ENCODE measurements around the gene TBCCD1. TPM values are rescaled to one million over a fixed set of nuclear protein-coding genes. Genes with fewer than 3 reads are reported as not detected.
"Not testable (repeated sequence)": the region's sequence is repeated elsewhere in the genome, so short reads cannot be mapped to it uniquely, and the experiment has no call there.

TBCCD1 gene
- total RNA-seq, 1 donor from 2014 or later: 16.4 TPM

GRCh38 chr3:186506857-186507256 lies 60.3 kb downstream of the TBCCD1 start:
- DNase-seq (ENCODE audit: extremely low spot score, unreplicated experiment): no peak
- Mint-ChIP-seq H3K9me3 (ENCODE audit: unreplicated experiment) (peaks cover 4% of the 10 kb centered on the region), H3K27me3 (ENCODE audit: unreplicated experiment) (peaks cover 46% of the 10 kb centered on the region), H3K4me3 (ENCODE audit: unreplicated experiment) (no peak overlapping the region), H3K27ac (ENCODE audit: unreplicated experiment) (no peak overlapping the region), H3K36me3 (ENCODE audit: unreplicated experiment) (no peaks in the 10 kb centered on the region), H3K4me1 (ENCODE audit: unreplicated experiment) (no peaks in the 10 kb centered on the region)
- no peak for TF ChIP-seq CTCF (IDR thresholded peaks at IDR 0.05)

DNA sequence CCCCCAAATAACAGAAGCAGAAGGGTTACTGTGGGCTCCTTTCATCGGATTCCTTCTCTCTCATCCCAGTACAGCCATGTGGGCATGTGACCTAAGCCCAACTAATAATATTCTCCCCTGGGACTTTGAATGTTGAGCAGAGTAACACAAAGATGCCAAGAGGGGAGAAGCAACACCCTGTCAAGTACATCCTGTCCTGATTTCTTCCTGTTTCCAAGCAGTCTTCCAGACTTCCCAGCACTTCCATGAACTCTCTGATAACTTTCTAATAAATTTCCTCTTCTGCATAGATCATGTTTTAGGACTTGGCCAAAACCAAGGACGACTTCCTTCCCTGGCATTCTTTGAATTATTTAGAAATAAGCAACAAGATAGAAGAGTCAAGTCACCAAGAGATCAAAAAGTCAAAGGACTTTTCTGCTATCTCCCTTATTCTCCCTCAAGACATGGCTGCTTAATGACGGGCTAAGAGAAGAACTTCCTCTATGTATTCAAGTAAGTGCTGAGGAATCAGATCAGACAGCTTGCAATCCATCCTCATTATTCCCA lies 60.9 kb downstream of the TBCCD1 start:
- Mint-ChIP-seq H3K9me3 (ENCODE audit: unreplicated experiment) (peaks cover 4% of the 10 kb centered on the region), H3K27ac (ENCODE audit: unreplicated experiment) (no peak overlapping the region), H3K36me3 (ENCODE audit: unreplicated experiment) (no peaks in the 10 kb centered on the region), H3K27me3 (ENCODE audit: unreplicated experiment) (peaks cover 40% of the 10 kb centered on the region), H3K4me1 (ENCODE audit: unreplicated experiment) (no peaks in the 10 kb centered on the region), H3K4me3 (ENCODE audit: unreplicated experiment) (no peak overlapping the region)
- DNase-seq (ENCODE audit: extremely low spot score, unreplicated experiment): no peak
- TF ChIP-seq CTCF (IDR thresholded peaks at IDR 0.05): no peak

DNA sequence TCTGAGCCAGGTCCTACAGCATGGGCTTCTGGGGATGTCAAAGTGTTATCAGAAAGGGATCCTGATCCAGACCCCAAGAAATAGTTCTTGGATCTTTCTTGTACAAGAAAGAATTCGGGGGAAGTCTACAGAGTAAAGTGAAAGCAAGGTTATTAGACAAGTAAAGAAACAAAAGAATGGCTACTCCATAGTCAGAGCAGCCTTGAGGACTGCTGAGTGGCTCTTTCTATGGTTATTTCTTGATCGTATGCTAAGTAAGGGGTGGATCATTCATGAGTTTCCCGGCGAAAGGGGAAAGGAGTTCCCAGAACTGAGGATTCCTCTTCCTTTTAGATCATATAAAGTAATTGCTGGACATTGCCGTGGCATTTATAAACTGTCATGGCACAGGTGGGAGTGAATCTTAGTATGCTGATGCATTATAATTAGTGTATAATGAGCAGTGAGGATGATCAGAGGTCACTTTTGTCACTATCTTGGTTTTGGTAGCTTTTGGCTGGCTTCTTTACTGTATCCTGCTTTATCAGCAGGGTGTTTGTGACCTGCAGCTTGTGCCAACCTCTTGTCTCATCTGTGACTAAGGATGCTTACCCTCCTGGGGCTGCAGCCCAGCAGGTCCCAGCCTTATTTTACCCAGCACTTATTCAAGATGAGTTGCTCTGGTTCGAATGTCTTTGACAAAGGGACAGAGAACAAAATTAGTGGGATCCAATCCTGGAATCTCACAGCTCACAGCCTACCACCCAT lies 64.0 kb downstream of the TBCCD1 start:
- peak; percentile 10 for DNase-seq (ENCODE audit: extremely low spot score, unreplicated experiment)
- H3K27me3 Mint-ChIP-seq (ENCODE audit: unreplicated experiment): peaks cover 47% of the 10 kb centered on the region
- H3K36me3 Mint-ChIP-seq (ENCODE audit: unreplicated experiment): no peaks in the 10 kb centered on the region
- H3K4me1 Mint-ChIP-seq (ENCODE audit: unreplicated experiment): no peaks in the 10 kb centered on the region
- H3K27ac Mint-ChIP-seq (ENCODE audit: unreplicated experiment): no peak overlapping the region
- TF ChIP-seq CTCF (IDR thresholded peaks at IDR 0.05): no peak
- no peak overlapping the region for H3K4me3 Mint-ChIP-seq (ENCODE audit: unreplicated experiment)
- H3K9me3 Mint-ChIP-seq (ENCODE audit: unreplicated experiment): peaks cover 22% of the 10 kb centered on the region

- Mint-ChIP-seq H3K27me3 (ENCODE audit: unreplicated experiment) (peaks cover 47% of the 10 kb centered on the region), H3K36me3 (ENCODE audit: unreplicated experiment) (no peaks in the 10 kb centered on the region), H3K4me1 (ENCODE audit: unreplicated experiment) (no peaks in the 10 kb centered on the region), H3K27ac (ENCODE audit: unreplicated experiment) (no peak overlapping the region), H3K4me3 (ENCODE audit: unreplicated experiment) (no peak overlapping the region), H3K9me3 (ENCODE audit: unreplicated experiment) (peaks cover 22% of the 10 kb centered on the region)
- no peak for TF ChIP-seq CTCF (IDR thresholded peaks at IDR 0.05)
- peak; percentile 44 for DNase-seq (ENCODE audit: extremely low spot score, unreplicated experiment)
These were observed 64.8 kb downstream of the TBCCD1 start for GRCh38 chr3:186502138-186502948.

DNA sequence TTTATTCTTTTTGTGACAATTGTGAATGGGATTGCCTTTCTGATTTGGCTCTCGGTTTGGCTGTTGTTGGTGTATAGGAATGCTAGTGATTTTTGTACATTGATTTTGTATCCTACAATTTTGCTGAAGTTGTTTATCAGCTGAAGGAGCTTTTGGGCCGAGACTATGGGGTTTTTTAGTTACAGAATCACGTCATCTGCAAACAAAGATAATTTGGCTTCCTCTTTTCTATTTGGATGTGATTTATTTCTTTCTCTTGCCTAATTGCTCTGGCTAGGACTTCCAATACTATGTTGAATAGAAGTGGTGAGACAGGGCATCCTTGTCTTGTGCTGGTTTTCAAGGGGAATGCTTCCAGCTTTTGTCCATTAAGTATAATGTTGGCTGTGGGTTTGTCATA lies 67.2 kb downstream of the TBCCD1 start:
- H3K36me3 Mint-ChIP-seq (ENCODE audit: unreplicated experiment); H3K27ac Mint-ChIP-seq (ENCODE audit: unreplicated experiment): not testable (repeated sequence)

DNA sequence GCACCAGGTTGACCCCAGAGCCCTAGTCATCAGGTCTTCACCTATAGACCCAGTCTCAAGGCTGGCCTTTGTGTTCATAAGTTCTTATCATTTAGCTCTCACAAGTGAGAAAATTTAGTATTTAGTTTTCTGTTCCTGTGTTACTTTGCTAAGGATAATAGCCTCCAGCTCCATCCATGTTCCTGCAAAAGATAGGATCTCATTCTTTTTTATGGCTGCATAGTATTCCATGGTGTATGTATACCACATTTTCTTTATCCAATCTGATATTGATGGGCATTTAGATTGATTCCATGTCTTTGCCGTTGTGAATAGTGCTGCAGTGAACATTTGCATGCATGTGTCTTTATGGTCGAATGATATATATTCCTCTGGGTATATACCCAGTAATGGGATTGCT lies 69.1 kb downstream of the TBCCD1 start:
- not testable (repeated sequence) for DNase-seq (ENCODE audit: extremely low spot score, unreplicated experiment); H3K27ac Mint-ChIP-seq (ENCODE audit: unreplicated experiment); H3K4me1 Mint-ChIP-seq (ENCODE audit: unreplicated experiment); H3K4me3 Mint-ChIP-seq (ENCODE audit: unreplicated experiment); H3K36me3 Mint-ChIP-seq (ENCODE audit: unreplicated experiment)
- Mint-ChIP-seq H3K9me3 (ENCODE audit: unreplicated experiment) (peaks cover 18% of the 10 kb centered on the region), H3K27me3 (ENCODE audit: unreplicated experiment) (peaks cover 38% of the 10 kb centered on the region)

More for the DNA sequence above, 67.2 kb downstream of the TBCCD1 start:
- H3K4me1 Mint-ChIP-seq (ENCODE audit: unreplicated experiment); DNase-seq (ENCODE audit: extremely low spot score, unreplicated experiment); H3K4me3 Mint-ChIP-seq (ENCODE audit: unreplicated experiment): not testable (repeated sequence)
- peaks cover 18% of the 10 kb centered on the region for H3K9me3 Mint-ChIP-seq (ENCODE audit: unreplicated experiment)
- H3K27me3 Mint-ChIP-seq (ENCODE audit: unreplicated experiment): peaks cover 42% of the 10 kb centered on the region
